ENCODE measurements around the gene RALGAPB.
"Not testable (repeated sequence)": the region's sequence is repeated elsewhere in the genome, so short reads cannot be mapped to it uniquely, and the experiment has no call there.

GRCh38 chr20:38592411-38592790 is 119.8 kb downstream of the RALGAPB start:
- TF ChIP-seq CTCF, POLR2A (IDR thresholded peaks at IDR 0.05): not testable (repeated sequence)
